Motor neuron (in vitro differentiated cells): Measurements from ENCODE around the gene CXCR1. TPM values are rescaled to one million over a fixed set of nuclear protein-coding genes. Genes with fewer than 3 reads are reported as not detected.
"Not testable (repeated sequence)": the region's sequence is repeated elsewhere in the genome, so short reads cannot be mapped to it uniquely, and the experiment has no call there.

ENCODE experiments used
- ATAC-seq, 8 experiments: fragments of 200-7000 bp; cut with Tn5 transposase; replicated peaks in 6 of 8; 2 replicates each; pipeline ENCODE4 v1.8.0; 2021; ENCODE audit warnings: mild to moderate bottlenecking in 8 of 8, moderate library complexity in 8 of 8
- H3K27ac ChIP-seq, 2 donors: fragments of 250-450 bp; sonication (Bioruptor Pico); 2 replicates each; pipeline ENCODE4 v1.9.0; 2021; ENCODE audit warnings: antibody characterized with exemption in 2 of 2, mild to moderate bottlenecking in 2 of 2, moderate library complexity in 1 of 2
- H3K4me1 ChIP-seq, 2 donors: fragments of 250-450 bp; sonication (Bioruptor Pico); replicated peaks in 1 of 2; 2 replicates each; pipeline ENCODE4 v1.6.1; 2021; ENCODE audit warnings: antibody characterized with exemption in 2 of 2, mild to moderate bottlenecking in 2 of 2, moderate library complexity in 1 of 2
- H3K4me3 ChIP-seq, 5 donors: fragments of 250-450 bp; sonication (Bioruptor Pico); 2 replicates each; pipeline ENCODE4 v1.9.0; 2021; ENCODE audit warnings: antibody characterized with exemption in 5 of 5, mild to moderate bottlenecking in 5 of 5, moderate library complexity in 4 of 5
- WGBS, 10 experiments: fragments of 450-650 bp; shearing (Covaris generic); methylation state at CpG; one replicate each; pipeline ENCODE4 v1.0.0; 2022; 5-methylcytosine and 5-hydroxymethylcytosine counted together
- in situ Hi-C, 9 experiments: fragments of 400-800 bp; cut with MboI; loops; one replicate each; pipeline ENCODE4 v1.15.0; 2021; ENCODE audit warnings: low sequenced_read_pairs in 9 of 9, low pct_unique_long_range_greater_than_20kb in 2 of 9; ENCODE audit not compliant: unreplicated experiment in 9 of 9
- total RNA-seq, 8 experiments: library from RNA; unstranded; fragments of 300-600 nt; gene quantifications; 2 replicates each; pipeline versions ENCODE4 v1.2.3 to v1.2.4, GENCODE V29; 2022

The CXCR1 gene
- total RNA-seq, 8 experiments from 2014 or later: 0.09 to 1.6 (median 0.21) TPM; not detected in 3

DNA sequence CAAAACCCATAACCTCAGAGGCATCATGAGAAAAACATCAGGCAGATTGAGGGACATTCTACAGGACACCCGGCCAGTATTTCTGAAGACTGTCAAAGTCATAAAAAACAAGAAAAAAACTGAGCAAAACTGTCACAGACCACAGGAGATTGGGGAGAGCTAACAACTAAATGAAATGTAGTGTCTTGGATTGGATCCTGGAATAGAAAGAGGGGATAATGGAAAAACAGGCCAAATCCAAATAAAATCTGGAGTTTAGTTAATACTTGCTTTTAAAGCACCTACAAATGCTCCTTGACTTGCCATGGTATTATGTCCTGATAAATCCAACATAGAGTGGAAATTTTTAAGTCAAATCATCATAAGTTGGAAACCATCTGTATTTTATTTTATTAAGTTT lies 17.6 kb upstream of the CXCR1 start:
- 69 to 100% (median 87%) methylated on average over 1 of the region's 1 CpG; no CpG with 5 or more reads in 4 of the 10 experiments for WGBS, 10 experiments
- H3K27ac ChIP-seq: no peak overlapping the region
- H3K4me3 ChIP-seq: no peak overlapping the region
- in situ Hi-C loops: no loop called here
- H3K4me1 ChIP-seq: no peaks in the 10 kb centered on the region
- ATAC-seq: no peak

DNA sequence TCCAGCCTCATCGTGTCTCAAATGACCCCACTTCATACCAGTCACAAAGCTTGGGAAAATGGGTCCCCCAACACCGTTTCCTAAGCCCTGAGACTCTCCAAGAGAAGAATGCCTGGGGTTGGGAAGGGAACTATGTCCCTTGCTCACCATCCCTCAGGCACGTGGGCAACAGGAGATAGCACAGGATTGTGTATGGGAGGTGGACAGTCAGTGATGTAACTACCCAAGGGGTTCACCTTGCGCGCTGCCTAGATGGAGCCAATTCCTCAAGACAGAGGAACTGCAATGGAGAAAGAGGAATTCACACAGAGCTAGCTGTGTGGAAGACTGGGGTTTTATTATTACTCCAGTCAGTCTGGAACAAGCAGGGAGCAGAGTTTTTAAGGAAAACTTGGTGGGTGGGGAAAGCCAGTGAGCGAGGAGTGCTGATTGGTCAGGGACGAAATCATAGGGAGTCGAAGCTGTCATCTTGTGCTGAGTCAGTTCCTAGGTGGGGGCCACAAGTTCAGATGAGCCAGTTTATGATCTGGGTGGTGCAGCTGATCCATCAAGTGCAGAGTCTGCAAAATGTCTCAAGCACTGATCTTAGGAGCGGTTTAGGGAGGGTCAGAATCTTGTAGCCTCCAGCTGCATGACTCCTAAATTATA lies 13.8 kb upstream of the CXCR1 start:
- H3K4me3 ChIP-seq: no peak overlapping the region
- WGBS, 10 experiments: 0 to 75% (median 61%) methylated on average over 2 to 8 of the region's 9 CpGs; no CpG with 5 or more reads in 3 of the 10 experiments
- peak in 3 of 8 experiments; percentile 85 to 93 (median 86) for ATAC-seq

DNA sequence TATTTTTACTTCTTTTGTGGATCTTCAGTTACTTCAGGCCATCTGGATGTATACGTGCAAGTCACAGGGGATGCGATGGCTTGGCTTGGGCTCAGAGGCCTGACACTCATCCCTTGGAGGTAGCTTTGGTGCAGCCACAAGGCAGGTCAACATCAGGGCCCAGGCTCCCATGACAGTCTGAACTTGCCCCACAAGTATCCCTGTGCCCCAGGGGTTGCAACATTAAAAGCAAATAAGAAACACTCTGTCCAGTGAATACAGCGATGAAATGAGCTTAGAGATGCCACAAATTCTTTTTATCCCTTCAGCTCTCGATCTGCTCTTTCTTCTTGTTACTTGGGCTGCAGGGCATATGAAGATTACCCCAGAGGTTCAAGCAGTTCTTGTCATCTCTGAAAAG lies 13.0 kb upstream of the CXCR1 start:
- 90 to 100% (median 96%) methylated on average over 1 to 4 of the region's 4 CpGs; no CpG with 5 or more reads in 4 of the 10 experiments for WGBS, 10 experiments
- Histone ChIP-seq H3K4me1 (no peaks in the 10 kb centered on the region), H3K4me3 (no peak overlapping the region), H3K27ac (no peak overlapping the region)
- ATAC-seq: no peak
- in situ Hi-C loops: no loop called here

More for the DNA sequence above, 13.8 kb upstream of the CXCR1 start:
- Histone ChIP-seq H3K4me1 (no peaks in the 10 kb centered on the region), H3K27ac (no peak overlapping the region)
- in situ Hi-C loops: no loop called here

GRCh38 chr2:218172845-218173244 lies 6.1 kb upstream of the CXCR1 start:
- peak in 3 of 8 experiments; percentile 29 to 87 (median 70) for ATAC-seq
- Histone ChIP-seq H3K4me1 (no peaks in the 10 kb centered on the region), H3K4me3 (no peak overlapping the region), H3K27ac (no peak overlapping the region)
- 20 to 68% (median 42%) methylated on average over 1 to 2 of the region's 2 CpGs; no CpG with 5 or more reads in 7 of the 10 experiments for WGBS, 10 experiments
- in situ Hi-C loops: no loop called here

DNA sequence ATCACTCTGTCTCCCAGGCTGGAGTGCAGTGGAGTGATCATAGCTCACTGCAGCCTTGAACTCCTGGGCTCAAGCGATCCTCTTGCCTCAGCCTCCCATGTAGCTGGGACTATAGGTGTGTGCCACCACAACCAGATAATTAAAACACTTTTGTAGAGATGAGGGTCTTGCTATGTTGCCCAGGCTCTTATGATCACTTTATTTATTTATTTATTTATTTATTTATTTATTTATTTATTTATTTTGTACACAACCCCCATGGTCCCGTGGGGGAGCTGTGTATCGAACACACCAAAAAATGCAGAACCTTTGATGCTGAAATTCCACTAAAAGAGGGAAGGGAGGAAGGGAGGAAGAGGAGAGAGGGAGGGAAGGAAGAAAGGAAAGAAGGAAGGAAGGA lies 5.0 kb upstream of the CXCR1 start:
- in situ Hi-C loops, H3K4me1 ChIP-seq, H3K27ac ChIP-seq, ATAC-seq, H3K4me3 ChIP-seq: not testable (repeated sequence)
- 84 to 100% (median 93%) methylated on average over 2 to 3 of the region's 3 CpGs for WGBS, 10 experiments

DNA sequence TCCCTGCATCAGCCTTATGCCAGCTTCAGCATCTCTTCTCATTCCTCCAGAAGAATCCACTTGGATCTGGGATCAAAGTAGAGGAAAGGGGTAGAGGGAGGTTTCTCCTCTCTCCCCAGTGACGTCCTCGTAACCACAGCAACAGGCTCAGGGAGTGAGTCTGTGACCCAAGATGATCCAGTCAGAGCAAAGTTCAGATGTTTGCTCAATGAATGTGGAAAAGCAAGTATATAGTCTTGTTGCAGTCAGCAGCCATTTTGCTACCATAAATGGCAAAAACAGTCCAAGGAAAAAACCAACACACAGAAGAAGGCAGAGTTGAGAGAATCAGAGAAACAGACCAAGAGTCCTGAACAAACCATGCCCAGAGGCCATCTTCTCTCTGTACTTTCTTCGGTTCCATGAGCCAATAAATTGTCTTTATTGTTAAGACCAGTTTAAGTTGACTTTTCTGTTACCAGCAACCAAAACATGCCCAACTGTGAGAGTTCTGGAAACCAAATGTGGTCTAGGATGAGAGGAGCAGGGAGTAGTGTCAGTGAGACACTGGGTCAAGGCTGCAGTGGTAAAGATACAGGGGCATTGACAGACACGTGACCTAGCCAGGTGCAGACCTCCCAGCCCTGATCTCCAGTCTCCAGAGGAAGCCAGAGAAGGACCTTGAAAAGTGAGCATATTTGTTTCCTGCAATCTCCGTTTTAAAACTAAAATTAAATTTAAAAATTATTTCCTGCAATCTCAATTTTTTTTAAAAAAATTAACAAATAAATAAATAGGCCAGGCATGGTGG lies 3.2 kb upstream of the CXCR1 start:
- Histone ChIP-seq H3K4me1 (no peaks in the 10 kb centered on the region), H3K4me3 (no peak overlapping the region), H3K27ac (no peak overlapping the region)
- whole genome bisulfite sequencing, 10 experiments: 7 to 86% (median 57%) methylated on average over 1 to 5 of the region's 5 CpGs
- ATAC-seq: no peak
- in situ Hi-C loops: no loop called here

- WGBS, 10 experiments: 0 to 90% (median 50%) methylated on average over 1 to 8 of the region's 9 CpGs; no CpG with 5 or more reads in 1 of the 10 experiments
- Histone ChIP-seq H3K27ac (no peak overlapping the region), H3K4me1 (no peaks in the 10 kb centered on the region), H3K4me3 (no peak overlapping the region)
- peak in 4 of 8 experiments; percentile 38 to 92 (median 53) for ATAC-seq
- in situ Hi-C loops: no loop called here
These were observed 2.1 kb upstream of the CXCR1 start for GRCh38 chr2:218168635-218169462.

- H3K4me1 ChIP-seq: no peaks in the 10 kb centered on the region
- WGBS, 10 experiments: 0 to 71% (median 50%) methylated on average over 1 of the region's 1 CpG; no CpG with 5 or more reads in 5 of the 10 experiments
- no peak for ATAC-seq
- H3K27ac ChIP-seq: no peak overlapping the region
- in situ Hi-C loops: no loop called here
- no peak overlapping the region for H3K4me3 ChIP-seq
These were observed 1.3 kb upstream of the CXCR1 start for GRCh38 chr2:218168016-218168415.

- WGBS, 10 experiments: 38 to 89% (median 83%) methylated on average over 1 of the region's 1 CpG; no CpG with 5 or more reads in 3 of the 10 experiments
- Histone ChIP-seq H3K4me3 (no peak overlapping the region), H3K27ac (no peak overlapping the region), H3K4me1 (no peaks in the 10 kb centered on the region)
- in situ Hi-C loops: no loop called here
- peak in 2 of 8 experiments; percentile 76 to 86 for ATAC-seq
These were observed 3.9 kb downstream of the CXCR1 start for GRCh38 chr2:218162814-218163213.

DNA sequence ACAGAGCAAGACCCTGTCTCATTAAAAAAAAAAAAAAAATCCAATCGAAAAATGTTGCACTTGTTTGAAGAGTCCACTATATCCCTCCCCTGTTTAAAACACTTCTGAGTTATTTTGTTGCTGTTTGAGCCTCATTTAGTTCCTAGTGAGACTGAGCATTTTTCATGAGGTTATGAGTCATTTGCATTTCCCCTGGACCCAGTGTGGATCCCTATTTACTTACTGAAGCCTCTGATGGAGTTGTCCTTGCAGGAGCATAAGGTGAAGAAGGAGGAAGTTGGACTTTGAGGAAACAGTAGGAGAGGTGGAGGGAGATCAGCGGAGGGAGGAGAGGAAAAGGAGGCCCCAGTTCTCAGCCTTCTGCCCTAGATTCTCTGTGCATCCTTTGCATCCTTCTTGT lies 5.1 kb downstream of the CXCR1 start:
- Histone ChIP-seq H3K4me1 (no peaks in the 10 kb centered on the region), H3K27ac (no peak overlapping the region), H3K4me3 (no peak overlapping the region)
- 0 to 100% (median 59%) methylated on average over 1 to 2 of the region's 2 CpGs; no CpG with 5 or more reads in 2 of the 10 experiments for WGBS, 10 experiments
- in situ Hi-C loops: no loop called here
- ATAC-seq: peak in 1 of 8 experiments; percentile 22

GRCh38 chr2:218155953-218156479 lies 10.7 kb downstream of the CXCR1 start:
- H3K4me1 ChIP-seq: no peaks in the 10 kb centered on the region
- ATAC-seq: no peak
- no peak overlapping the region for H3K4me3 ChIP-seq
- WGBS, 10 experiments: 29 to 93% (median 71%) methylated on average over 1 to 7 of the region's 7 CpGs; no CpG with 5 or more reads in 3 of the 10 experiments
- no peak overlapping the region for H3K27ac ChIP-seq
- in situ Hi-C loops: no loop called here

GRCh38 chr2:218152777-218153176 lies 14.0 kb downstream of the CXCR1 start:
- Histone ChIP-seq H3K4me1 (no peaks in the 10 kb centered on the region), H3K4me3 (no peak overlapping the region), H3K27ac (no peak overlapping the region)
- in situ Hi-C loops: no loop called here
- WGBS, 10 experiments: 33 to 60% (median 43%) methylated on average over 1 of the region's 1 CpG; no CpG with 5 or more reads in 7 of the 10 experiments
- no peak for ATAC-seq
